Camera-type eye (tissue), 1 donor: ENCODE data around the gene TFAP2D. TPM values are rescaled to one million over a fixed set of nuclear protein-coding genes. Genes with fewer than 3 reads are reported as not detected.

Experiments
- total RNA-seq: library from RNA; depleted of rRNA; stranded (reverse); fragments of >200 nt; gene quantifications from one replicate; pipeline ENCODE4 v1.2.3, GENCODE V29; 2014

Gene TFAP2D
- 1.3 TPM for total RNA-seq

DNA sequence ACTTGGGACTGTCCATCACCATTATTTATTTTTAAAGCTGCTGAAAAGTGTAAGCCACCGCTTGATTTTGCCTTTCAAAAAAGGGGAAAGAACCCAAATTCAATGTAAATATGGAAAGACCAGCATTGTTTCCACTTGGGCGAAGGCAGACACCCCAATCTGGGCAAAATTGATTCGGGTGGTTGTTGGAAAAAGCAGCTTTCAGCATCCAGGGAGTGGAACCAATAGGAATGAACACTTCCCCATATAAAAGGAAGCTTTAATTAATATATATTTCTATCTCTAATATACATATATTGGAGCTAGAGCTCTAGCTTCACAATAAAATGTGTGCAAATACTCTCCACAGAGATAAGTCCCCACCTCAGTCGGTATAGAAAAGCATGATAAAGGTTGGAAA lies at the start of gene TFAP2D:
Gene TFAP2D (plus strand): TSS at position 301 of the 400 bp plus-strand sequence. CDS start 530 bp downstream, outside the sequence.

DNA sequence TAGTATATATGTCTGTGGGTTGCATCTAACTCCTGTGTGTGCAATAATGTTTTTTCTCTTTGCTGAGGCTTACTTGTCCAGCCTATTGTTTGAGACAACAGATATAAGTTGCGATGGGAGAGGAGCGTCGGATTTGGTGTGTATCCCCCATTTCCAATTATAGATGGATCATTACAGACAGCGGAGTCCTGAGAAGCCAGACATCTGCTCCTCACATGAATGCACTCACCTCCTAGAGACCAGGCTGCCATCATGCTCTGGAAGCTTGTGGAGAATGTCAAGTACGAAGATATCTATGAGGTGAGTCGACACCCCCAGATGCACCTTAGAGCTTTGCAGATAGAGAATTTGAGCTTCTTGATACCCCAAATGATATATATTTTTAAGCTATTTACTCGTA lies 105.3 kb downstream of the TFAP2D start, which contains the start of gene TFAP2B:
Gene TFAP2B (plus strand): TSS at position 199 of the 400 bp plus-strand sequence. CDS start 21 bp downstream, at position 220.

Other genes starting within 250 kb of the TFAP2D start
- 17.0 TPM for gene TFAP2B, start 105.3 kb downstream of the TFAP2D start, total RNA-seq